NOMO-1 (cell line): ENCODE data around the gene GABRG2.

Experiments
- DNase-seq, 2 experiments: peaks; one replicate each; lab custom pipeline; 2025; ENCODE audit not compliant: unreplicated experiment in 2 of 2; lab: John Stamatoyannopoulos, UW

GABRG2 gene

DNA sequence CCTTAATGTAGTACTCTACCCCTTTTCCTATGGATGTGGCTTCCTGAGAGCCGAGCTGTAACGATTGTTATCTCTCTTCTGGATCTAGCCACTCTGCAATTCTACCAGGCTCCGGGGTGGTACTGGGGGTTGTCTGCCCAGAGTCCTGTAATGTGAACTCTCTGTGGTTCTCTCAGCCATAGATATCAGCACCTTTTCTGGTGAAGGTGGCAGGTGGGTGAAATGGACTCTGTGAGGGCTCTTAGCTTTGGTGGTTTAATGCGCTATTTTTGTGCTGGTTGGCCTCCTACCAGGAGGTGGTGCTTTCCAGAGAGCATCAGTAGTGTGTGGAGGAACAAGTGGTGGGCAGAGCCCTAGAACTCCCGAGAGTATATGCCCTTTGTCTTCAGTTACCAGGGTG lies 122.1 kb downstream of the GABRG2 start:
- DNase-seq, result no peak

DNA sequence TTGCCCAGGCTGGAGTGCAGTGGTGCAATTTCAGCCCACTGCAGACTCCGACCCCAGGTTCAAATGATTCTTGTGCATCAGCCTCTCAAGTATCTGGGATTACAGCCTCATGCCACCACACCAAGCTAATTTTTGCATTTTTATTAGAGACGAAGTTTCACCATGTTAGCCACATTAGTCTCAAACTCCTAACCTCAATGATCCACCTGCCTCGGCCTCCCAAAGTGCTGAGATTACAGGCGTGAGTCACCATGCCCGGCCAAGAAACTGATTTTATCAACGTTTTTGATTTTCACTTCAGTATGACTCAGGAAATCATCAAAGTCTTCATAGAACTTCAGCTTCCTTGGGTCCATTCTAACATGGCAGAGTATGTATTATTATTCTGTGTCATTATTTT lies 125.4 kb downstream of the GABRG2 start:
- DNase-seq, result no peak

DNA sequence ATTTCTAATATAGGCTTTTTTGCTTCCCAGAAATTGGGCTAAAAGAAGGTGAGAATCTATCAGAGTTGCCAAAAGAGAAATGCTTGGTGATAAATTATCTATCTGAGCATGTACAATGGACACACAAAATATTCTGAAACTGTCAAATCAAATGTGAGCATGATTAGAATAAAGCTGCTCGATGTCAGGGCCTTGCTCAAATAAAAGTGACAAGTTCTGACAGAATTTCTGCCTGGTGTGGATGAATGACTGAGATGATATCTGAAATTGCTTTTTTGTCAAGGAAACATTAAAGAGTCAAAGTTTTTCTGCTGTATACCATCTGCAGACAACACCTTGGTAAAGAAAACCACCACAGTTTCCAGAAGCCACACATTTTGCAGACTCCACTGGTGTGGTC lies 128.8 kb downstream of the GABRG2 start:
- no peak for DNase-seq

DNA sequence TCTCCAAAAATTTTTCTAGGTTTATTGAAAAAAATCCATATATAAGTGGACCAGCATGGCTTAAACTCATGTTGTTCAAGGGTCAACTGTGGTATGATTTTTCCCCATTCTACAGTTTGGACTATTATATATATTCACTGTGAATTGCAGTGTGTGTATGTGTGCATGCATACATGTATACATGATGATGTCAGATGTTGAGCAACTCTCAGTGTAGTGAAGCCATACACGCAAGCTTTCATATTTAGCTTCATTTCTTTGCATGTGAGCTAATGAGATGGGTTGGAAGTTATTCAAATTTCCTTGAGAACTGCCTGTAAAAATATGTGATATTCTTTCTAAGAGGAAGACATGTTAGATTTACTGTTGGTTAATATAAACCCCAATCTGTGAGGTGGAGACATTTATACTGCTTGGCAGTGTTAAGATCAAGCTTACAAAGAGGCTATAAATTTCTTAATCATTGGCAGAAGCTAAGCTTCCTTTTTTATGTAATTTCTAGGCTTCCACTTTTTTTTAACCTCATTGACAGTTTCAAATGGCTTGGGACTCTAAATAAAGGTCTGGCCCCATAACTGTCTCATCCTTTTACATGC lies 134.8 kb downstream of the GABRG2 start:
- peak; percentile 22 to 57 for DNase-seq
